WTC11 (cell line): ENCODE results near the gene CNTN1.

Source experiments
- FOXJ3 ChIP-seq: sonication (generic); formaldehyde crosslinking; IDR thresholded peaks from 2 replicates; pipeline ENCODE4 v1.9.0; 2021; ENCODE audit warnings: missing genetic modification reagents, mild to moderate bottlenecking, borderline replicate concordance
- JUN ChIP-seq: sonication (generic); formaldehyde crosslinking; IDR thresholded peaks from 2 replicates; pipeline ENCODE4 v1.8.0; 2023; ENCODE audit warnings: mild to moderate bottlenecking, missing genetic modification reagents
- KAT7 ChIP-seq: sonication (generic); formaldehyde crosslinking; IDR thresholded peaks from 2 replicates; pipeline ENCODE4 v1.8.1; 2023; ENCODE audit warnings: missing genetic modification reagents, mild to moderate bottlenecking, borderline replicate concordance
- USF2 ChIP-seq: sonication (generic); formaldehyde crosslinking; IDR thresholded peaks from 2 replicates; pipeline ENCODE4 v1.8.1; 2023; ENCODE audit warnings: mild to moderate bottlenecking, missing genetic modification reagents, moderate library complexity
- ZNF138 ChIP-seq: sonication (generic); formaldehyde crosslinking; conservative IDR thresholded peaks from 2 replicates; pipeline ENCODE4 v1.8.1; 2022; ENCODE audit warnings: mild to moderate bottlenecking, moderate library complexity, missing genetic modification reagents
- TF ChIP-seq, protein P1 (sequence below): sonication (generic); formaldehyde crosslinking; IDR thresholded peaks from 2 replicates; pipeline ENCODE4 v1.8.0; 2023; ENCODE audit warnings: missing genetic modification reagents, mild to moderate bottlenecking, borderline replicate concordance
- TF ChIP-seq, protein P2 (sequence below): fragments of 200-600 bp; IDR thresholded peaks from 2 replicates; pipeline ENCODE4 v1.8.0; 2022; ENCODE audit warnings: antibody characterized with exemption
- TF ChIP-seq, protein P3 (sequence below): fragments of 250-450 bp; sonication (Bioruptor Pico); IDR thresholded peaks from 2 replicates; pipeline ENCODE4 v1.9.0; 2021; ENCODE audit warnings: mild to moderate bottlenecking, borderline replicate concordance

GRCh38 chr12:41076114-41076513, 383.9 kb downstream of the CNTN1 start:
- TF ChIP-seq, protein P1, sequence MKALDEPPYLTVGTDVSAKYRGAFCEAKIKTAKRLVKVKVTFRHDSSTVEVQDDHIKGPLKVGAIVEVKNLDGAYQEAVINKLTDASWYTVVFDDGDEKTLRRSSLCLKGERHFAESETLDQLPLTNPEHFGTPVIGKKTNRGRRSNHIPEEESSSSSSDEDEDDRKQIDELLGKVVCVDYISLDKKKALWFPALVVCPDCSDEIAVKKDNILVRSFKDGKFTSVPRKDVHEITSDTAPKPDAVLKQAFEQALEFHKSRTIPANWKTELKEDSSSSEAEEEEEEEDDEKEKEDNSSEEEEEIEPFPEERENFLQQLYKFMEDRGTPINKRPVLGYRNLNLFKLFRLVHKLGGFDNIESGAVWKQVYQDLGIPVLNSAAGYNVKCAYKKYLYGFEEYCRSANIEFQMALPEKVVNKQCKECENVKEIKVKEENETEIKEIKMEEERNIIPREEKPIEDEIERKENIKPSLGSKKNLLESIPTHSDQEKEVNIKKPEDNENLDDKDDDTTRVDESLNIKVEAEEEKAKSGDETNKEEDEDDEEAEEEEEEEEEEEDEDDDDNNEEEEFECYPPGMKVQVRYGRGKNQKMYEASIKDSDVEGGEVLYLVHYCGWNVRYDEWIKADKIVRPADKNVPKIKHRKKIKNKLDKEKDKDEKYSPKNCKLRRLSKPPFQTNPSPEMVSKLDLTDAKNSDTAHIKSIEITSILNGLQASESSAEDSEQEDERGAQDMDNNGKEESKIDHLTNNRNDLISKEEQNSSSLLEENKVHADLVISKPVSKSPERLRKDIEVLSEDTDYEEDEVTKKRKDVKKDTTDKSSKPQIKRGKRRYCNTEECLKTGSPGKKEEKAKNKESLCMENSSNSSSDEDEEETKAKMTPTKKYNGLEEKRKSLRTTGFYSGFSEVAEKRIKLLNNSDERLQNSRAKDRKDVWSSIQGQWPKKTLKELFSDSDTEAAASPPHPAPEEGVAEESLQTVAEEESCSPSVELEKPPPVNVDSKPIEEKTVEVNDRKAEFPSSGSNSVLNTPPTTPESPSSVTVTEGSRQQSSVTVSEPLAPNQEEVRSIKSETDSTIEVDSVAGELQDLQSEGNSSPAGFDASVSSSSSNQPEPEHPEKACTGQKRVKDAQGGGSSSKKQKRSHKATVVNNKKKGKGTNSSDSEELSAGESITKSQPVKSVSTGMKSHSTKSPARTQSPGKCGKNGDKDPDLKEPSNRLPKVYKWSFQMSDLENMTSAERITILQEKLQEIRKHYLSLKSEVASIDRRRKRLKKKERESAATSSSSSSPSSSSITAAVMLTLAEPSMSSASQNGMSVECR: no peak
- TF ChIP-seq, protein P2, sequence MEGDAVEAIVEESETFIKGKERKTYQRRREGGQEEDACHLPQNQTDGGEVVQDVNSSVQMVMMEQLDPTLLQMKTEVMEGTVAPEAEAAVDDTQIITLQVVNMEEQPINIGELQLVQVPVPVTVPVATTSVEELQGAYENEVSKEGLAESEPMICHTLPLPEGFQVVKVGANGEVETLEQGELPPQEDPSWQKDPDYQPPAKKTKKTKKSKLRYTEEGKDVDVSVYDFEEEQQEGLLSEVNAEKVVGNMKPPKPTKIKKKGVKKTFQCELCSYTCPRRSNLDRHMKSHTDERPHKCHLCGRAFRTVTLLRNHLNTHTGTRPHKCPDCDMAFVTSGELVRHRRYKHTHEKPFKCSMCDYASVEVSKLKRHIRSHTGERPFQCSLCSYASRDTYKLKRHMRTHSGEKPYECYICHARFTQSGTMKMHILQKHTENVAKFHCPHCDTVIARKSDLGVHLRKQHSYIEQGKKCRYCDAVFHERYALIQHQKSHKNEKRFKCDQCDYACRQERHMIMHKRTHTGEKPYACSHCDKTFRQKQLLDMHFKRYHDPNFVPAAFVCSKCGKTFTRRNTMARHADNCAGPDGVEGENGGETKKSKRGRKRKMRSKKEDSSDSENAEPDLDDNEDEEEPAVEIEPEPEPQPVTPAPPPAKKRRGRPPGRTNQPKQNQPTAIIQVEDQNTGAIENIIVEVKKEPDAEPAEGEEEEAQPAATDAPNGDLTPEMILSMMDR: no peak
- TF ChIP-seq USF2 (CRISPR knock-in tag): no peak
- TF ChIP-seq, protein P3, sequence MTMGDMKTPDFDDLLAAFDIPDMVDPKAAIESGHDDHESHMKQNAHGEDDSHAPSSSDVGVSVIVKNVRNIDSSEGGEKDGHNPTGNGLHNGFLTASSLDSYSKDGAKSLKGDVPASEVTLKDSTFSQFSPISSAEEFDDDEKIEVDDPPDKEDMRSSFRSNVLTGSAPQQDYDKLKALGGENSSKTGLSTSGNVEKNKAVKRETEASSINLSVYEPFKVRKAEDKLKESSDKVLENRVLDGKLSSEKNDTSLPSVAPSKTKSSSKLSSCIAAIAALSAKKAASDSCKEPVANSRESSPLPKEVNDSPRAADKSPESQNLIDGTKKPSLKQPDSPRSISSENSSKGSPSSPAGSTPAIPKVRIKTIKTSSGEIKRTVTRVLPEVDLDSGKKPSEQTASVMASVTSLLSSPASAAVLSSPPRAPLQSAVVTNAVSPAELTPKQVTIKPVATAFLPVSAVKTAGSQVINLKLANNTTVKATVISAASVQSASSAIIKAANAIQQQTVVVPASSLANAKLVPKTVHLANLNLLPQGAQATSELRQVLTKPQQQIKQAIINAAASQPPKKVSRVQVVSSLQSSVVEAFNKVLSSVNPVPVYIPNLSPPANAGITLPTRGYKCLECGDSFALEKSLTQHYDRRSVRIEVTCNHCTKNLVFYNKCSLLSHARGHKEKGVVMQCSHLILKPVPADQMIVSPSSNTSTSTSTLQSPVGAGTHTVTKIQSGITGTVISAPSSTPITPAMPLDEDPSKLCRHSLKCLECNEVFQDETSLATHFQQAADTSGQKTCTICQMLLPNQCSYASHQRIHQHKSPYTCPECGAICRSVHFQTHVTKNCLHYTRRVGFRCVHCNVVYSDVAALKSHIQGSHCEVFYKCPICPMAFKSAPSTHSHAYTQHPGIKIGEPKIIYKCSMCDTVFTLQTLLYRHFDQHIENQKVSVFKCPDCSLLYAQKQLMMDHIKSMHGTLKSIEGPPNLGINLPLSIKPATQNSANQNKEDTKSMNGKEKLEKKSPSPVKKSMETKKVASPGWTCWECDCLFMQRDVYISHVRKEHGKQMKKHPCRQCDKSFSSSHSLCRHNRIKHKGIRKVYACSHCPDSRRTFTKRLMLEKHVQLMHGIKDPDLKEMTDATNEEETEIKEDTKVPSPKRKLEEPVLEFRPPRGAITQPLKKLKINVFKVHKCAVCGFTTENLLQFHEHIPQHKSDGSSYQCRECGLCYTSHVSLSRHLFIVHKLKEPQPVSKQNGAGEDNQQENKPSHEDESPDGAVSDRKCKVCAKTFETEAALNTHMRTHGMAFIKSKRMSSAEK (CRISPR knock-in tag): no peak
- no peak for TF ChIP-seq ZNF138 (CRISPR knock-in tag)
- TF ChIP-seq KAT7 (CRISPR knock-in tag): no peak
- TF ChIP-seq JUN (CRISPR knock-in tag): no peak
- no peak for TF ChIP-seq FOXJ3 (CRISPR knock-in tag)
